HCT116 (cell line): ENCODE results near the gene DENND1A.

ENCODE experiments used
- CEBPB ChIP-seq: IDR thresholded peaks from 2 replicates; pipeline ENCODE4 v1.6.1; 2012; ENCODE audit warnings: low read depth
- EGR1 ChIP-seq: IDR thresholded peaks from 2 replicates; pipeline ENCODE4 v1.6.1; 2012; ENCODE audit warnings: low read depth
- ELF1 ChIP-seq: IDR thresholded peaks from 2 replicates; pipeline ENCODE4 v1.6.1; 2012; ENCODE audit warnings: low read depth, borderline replicate concordance
- EZH2 ChIP-seq: fragments of 200-600 bp; sonication (generic); IDR thresholded peaks from 2 replicates; pipeline ENCODE4 v1.6.1; 2017; ENCODE audit warnings: antibody characterized with exemption, mixed run types
- POLR2A ChIP-seq: IDR thresholded peaks from 2 replicates; pipeline ENCODE4 v1.7.0; 2011; ENCODE audit warnings: borderline replicate concordance; ENCODE audit not compliant: insufficient read depth, insufficient read length; ENCODE audit errors: extremely low read depth
- POLR2AphosphoS5 ChIP-seq: IDR thresholded peaks from 2 replicates; pipeline ENCODE4 v1.6.1; 2011; ENCODE audit warnings: mild to moderate bottlenecking, low read depth, low read length, moderate library complexity
- RAD21 ChIP-seq: IDR thresholded peaks from 2 replicates; pipeline ENCODE4 v1.6.1; 2012; ENCODE audit warnings: low read depth, mild to moderate bottlenecking
- SIN3A ChIP-seq: IDR thresholded peaks from 2 replicates; pipeline ENCODE4 v1.6.1; 2012; ENCODE audit warnings: low read depth
- SP1 ChIP-seq: IDR thresholded peaks from 2 replicates; pipeline ENCODE4 v1.6.1; 2012; ENCODE audit warnings: low read depth
- SRF ChIP-seq: IDR thresholded peaks from 2 replicates; pipeline ENCODE4 v1.6.1; 2012; ENCODE audit warnings: low read depth
- ZFX ChIP-seq: fragments of 450-650 bp; IDR thresholded peaks from 2 replicates; pipeline ENCODE4 v1.6.1; 2017
- ZNF274 ChIP-seq: fragments of 200-500 bp; sonication (Bioruptor generic); IDR thresholded peaks from 2 replicates; pipeline ENCODE4 v1.6.1; 2014; ENCODE audit warnings: mild to moderate bottlenecking, low read depth, low read length, inconsistent platforms
- TF ChIP-seq, protein P1 (sequence below), 3 experiments: fragments of 200-600 bp in 1 of 3; sonication (generic) in 1 of 3; IDR thresholded peaks in 2 of 3; conservative IDR thresholded peaks in 1 of 3; 2 replicates each; pipeline ENCODE4 v1.5.1; 2012 to 2017; ENCODE audit warnings: low read depth in 2 of 3, low read length in 2 of 3, antibody characterized with exemption in 1 of 3, borderline replicate concordance in 1 of 3, control low read depth in 1 of 3, mild to moderate bottlenecking in 1 of 3, mixed read lengths in 1 of 3, mixed run types in 1 of 3, moderate library complexity in 1 of 3; ENCODE audit not compliant: insufficient read depth in 1 of 3
- TF ChIP-seq, protein P2 (sequence below): IDR thresholded peaks from 2 replicates; pipeline ENCODE4 v1.6.1; 2012; ENCODE audit warnings: low read depth

DNA sequence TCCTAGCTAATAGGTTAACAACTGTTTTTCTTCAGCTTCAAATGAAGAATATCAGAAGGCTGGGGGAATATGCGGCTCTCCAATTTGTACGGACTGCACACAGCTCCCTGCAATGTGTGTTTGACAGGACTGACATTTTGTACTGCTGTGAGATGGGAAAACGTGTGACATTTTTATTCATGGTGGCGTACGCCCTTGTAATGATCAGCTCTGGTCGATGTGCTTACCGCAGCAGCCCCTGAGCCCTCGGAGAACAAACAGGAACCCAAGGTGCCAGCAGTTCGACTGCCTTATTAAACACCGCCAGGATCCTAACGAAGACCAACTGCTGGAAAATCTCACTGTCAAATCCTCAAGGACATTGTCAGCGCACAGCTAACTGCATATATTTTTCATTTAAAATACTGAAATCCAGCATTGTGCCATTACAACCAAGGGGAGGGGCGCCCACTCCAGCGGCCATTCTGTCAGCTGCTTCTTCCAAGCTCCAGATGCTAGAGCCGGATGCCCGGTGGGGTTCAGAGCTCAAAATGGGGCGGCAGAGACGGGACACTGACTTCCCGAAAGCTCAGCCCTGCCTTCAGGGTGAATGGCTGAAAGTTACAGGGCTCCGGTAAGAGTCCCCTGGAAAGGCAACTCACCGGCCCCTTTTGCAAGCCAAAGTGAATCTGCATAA is 507.2 kb downstream of the DENND1A start:
- TF ChIP-seq RAD21 (no peak), POLR2AphosphoS5 (no peak), EZH2 (no peak), SP1 (no peak), POLR2A (no peak), SIN3A (no peak), CEBPB (no peak), EGR1 (no peak), ZNF274 (no peak), SRF (no peak), ZFX (no peak), ELF1 (no peak)
- TF ChIP-seq, protein P1, sequence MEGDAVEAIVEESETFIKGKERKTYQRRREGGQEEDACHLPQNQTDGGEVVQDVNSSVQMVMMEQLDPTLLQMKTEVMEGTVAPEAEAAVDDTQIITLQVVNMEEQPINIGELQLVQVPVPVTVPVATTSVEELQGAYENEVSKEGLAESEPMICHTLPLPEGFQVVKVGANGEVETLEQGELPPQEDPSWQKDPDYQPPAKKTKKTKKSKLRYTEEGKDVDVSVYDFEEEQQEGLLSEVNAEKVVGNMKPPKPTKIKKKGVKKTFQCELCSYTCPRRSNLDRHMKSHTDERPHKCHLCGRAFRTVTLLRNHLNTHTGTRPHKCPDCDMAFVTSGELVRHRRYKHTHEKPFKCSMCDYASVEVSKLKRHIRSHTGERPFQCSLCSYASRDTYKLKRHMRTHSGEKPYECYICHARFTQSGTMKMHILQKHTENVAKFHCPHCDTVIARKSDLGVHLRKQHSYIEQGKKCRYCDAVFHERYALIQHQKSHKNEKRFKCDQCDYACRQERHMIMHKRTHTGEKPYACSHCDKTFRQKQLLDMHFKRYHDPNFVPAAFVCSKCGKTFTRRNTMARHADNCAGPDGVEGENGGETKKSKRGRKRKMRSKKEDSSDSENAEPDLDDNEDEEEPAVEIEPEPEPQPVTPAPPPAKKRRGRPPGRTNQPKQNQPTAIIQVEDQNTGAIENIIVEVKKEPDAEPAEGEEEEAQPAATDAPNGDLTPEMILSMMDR (IDR thresholded peaks at IDR 0.05 in 2 of 3, conservative IDR thresholded peaks at IDR 0.05 in 1 of 3; ENCODE audit: borderline replicate concordance in 1 of 3, insufficient read depth in 1 of 3, low read depth in 2 of 3, low read length in 2 of 3), result no peak
- TF ChIP-seq, protein P2, sequence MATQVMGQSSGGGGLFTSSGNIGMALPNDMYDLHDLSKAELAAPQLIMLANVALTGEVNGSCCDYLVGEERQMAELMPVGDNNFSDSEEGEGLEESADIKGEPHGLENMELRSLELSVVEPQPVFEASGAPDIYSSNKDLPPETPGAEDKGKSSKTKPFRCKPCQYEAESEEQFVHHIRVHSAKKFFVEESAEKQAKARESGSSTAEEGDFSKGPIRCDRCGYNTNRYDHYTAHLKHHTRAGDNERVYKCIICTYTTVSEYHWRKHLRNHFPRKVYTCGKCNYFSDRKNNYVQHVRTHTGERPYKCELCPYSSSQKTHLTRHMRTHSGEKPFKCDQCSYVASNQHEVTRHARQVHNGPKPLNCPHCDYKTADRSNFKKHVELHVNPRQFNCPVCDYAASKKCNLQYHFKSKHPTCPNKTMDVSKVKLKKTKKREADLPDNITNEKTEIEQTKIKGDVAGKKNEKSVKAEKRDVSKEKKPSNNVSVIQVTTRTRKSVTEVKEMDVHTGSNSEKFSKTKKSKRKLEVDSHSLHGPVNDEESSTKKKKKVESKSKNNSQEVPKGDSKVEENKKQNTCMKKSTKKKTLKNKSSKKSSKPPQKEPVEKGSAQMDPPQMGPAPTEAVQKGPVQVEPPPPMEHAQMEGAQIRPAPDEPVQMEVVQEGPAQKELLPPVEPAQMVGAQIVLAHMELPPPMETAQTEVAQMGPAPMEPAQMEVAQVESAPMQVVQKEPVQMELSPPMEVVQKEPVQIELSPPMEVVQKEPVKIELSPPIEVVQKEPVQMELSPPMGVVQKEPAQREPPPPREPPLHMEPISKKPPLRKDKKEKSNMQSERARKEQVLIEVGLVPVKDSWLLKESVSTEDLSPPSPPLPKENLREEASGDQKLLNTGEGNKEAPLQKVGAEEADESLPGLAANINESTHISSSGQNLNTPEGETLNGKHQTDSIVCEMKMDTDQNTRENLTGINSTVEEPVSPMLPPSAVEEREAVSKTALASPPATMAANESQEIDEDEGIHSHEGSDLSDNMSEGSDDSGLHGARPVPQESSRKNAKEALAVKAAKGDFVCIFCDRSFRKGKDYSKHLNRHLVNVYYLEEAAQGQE, result no peak
